Activated CD8-positive, alpha-beta memory T cell treated with anti-CD3 and anti-CD28 coated beads for 24 hours (primary cell): ENCODE data around the gene HSD3B1.

Experiments used
- DNase-seq: peaks from one replicate; pipeline ENCODE4 v3.0.0-alpha.2; 2020

HSD3B1 gene

DNA sequence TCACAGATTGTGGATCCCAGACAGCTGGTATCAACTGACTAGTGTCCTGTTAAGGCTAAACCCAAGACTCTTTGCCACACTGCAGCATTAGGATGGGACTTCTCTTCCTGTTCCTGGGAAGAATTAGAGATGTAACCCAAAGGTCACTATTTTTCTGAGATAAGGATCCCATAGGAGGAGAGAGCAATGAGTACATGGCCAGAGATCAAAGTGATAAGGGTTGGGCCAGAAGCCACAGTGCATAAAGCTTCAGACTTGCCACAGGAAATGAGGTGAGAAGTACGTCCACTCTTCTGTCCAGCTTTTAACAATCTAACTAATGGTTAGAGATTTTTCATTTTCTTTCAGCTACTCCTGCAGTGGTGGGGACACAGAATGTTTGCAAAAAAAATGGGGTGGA, at the start of gene HSD3B1:
HSD3B1 (plus strand) TSS at position 270 of the 400 bp plus-strand sequence. CDS start 267 bp downstream, outside the sequence.
- DNase-seq: no peak

DNA sequence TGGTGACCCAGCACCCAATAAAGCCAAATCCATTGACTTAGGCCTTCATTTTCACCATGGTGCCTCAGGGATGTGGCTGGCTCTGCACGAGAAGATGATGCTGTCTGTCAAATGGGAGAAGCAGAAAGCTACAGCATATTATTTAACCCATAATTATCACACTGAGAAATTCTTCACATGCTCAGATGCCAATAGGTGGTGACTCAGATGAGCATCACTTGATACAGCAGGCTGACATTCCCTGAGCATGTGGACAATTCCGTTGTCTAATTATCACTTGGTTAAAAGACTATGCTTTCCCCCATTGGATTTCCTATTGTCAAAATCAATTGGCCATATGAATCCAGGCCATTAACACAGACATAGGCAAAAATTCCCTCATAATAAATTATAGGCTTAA, 44.0 kb upstream of the HSD3B1 start:
- no peak for DNase-seq

DNA sequence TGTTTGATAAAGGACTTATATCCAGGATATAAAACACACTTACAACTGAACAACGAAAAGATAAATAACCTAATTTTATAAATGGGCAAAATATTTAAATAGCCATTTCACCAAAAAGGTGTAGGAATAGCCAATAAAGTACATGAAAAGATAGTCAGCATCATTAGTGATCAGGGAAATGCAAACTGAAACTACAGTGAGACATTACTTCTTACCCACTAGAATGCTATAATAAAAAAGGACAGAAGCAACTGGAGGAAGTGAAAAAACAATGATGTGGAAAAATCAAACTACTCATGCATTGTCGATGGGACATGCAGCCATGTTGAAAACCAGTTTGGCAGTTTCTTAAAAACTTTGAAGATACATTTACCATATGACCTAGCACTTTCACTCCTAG, 43.4 kb upstream of the HSD3B1 start:
- no peak for DNase-seq

DNA sequence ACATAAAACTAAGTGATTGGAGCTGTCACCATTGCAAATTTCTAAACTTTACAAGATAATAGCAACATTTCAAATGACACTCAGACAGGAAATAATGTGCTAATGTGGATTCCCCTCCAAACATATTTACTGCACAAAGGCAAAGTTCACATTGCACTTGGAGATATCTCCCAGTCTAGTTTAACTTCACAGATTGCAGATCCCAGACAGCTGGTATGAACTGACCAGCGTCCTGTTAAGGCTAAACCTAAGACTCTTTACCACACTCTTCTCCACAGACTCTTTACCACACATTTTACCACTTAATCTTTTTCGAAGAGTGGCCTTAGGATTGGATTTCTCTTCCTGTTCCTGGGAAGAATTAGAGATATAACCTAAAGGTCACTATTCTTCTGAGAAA, 40.6 kb upstream of the HSD3B1 start:
- no peak for DNase-seq

DNA sequence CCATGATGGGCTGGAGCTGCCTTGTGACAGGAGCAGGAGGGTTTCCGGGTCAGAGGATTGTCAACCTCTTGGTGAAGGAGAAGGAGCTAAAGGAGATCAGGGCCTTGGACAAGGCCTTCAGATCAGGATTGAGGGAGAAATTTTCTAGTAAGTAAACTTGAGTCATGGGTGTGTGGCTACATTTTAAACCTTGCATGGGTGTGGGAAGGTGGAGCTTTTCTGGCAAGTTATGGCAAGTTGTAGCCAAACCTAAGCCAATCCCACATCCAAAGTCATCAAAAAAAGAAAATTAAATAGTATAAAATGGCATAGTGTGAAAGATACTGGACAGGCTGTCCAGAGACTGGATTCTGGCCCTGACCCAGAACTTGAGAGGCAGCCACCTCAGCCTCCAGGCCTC, 39.8 kb upstream of the HSD3B1 start:
- no peak for DNase-seq

DNA sequence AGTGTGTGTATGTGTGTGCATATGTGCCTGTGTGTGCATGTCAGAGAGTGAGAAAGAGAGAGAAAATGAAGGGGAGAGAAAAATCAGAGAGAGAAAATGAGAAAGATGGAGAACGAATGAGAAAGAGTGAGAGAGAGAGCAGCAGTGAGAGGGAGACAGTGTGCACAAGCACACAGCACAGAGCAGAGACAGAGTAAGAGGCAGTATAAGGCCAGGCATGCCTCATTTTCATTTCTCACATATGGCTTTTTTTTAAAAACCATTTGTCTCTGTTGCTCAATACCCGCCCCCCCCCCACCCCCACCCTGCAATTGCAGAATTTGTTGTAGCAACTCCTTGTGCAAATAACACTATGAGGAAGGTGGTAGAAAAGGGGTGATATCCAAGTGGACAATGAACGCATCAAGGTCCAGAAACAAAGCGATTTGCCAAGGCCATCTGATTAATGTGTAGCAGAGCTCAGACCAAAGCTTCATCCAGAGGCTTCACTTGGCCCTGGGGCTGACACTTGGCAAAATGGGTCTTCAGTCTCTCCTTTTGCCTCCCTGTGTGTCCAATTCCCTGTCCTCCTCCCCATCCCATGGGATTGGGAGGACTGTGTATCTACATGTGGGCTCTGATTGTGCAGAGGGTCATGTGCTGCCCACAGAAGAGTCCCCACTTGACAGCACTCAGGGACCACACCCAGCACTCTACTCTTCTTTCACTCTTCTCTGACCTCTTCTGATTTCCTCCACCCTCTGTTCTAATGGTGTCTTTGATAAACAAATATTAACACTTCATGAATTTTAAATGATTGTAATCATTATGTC, 38.9 kb upstream of the HSD3B1 start:
- DNase-seq: no peak

- DNase-seq: no peak
These were observed 37.3 kb upstream of the HSD3B1 start for GRCh38 chr1:119469741-119470140.

GRCh38 chr1:119470377-119470776, 36.6 kb upstream of the HSD3B1 start:
- no peak for DNase-seq

DNA sequence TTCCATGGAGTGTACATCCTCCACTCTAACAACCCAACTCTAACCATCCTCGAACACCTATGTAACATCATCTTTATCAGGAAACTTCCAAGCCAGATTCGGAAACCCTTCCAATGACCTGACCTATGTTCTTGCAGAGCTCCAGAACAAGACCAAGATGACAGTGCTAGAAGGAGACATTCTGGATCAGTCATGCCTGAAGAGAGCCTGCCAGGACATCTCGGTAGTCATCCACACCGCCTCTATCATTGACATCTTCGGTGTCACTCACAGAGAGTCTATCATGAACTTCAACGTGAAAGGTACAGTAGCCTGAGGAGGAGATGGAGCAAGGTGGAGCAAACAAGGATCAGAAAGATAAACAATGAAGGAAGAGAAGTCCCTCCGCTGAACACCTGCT, 36.1 kb upstream of the HSD3B1 start:
- no peak for DNase-seq

DNA sequence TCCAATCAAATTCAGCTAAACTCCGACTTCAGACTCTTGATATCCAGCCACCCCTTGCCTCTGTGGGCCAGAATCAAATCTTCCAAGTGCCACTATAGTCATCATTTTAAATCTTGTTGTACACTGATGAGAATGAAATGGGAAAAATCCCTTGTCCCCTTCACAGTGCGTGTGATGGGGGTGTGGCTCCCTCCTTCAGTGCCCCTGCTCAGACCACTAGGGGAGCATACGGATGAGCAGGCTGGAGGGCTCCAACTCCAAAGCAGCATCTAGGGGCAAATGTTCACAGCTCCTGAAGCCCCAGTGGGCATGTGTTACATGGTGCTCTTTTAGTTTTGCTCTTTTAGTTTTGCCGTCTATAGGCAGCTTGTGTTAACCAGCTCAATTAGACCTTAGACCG, 35.4 kb upstream of the HSD3B1 start:
- no peak for DNase-seq

DNA sequence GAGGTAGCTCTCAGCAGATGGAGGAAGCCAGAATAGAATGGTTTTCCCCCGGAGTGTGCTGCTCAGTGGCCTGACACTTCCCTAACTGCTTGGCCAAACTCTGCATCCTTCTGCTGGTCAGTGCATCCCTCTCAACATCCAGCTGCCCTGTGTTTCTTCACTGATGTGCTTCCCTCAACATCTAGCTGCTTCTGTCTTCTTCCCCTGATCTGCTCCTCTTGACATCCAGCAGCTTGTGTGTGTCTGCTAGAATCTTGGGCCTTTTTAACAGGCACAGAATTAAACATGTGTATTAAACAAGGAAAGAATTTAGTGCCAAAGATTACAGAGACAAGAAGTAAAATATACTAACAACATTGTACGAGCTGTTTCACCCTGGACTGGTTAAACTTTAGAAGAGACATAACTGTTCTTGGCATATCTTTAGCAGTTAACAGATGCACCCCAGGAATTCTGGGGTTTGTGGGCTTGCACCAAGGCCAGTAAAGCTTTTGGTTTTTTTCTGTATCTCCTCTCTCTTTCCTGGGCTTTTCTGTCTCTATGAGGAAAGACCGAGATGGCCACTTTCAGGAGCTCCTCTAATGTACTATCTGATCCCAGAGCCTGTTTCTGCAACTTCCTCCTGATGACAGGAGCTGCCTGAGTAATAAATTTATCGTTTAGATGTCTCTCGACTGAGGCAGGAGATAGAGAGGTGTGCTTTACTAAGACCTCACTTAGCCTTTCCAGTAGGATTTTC, 34.8 kb upstream of the HSD3B1 start:
- DNase-seq: no peak

- no peak for DNase-seq
These were observed 34.2 kb upstream of the HSD3B1 start for GRCh38 chr1:119472819-119473175.

GRCh38 chr1:119475866-119476439, 31.1 kb upstream of the HSD3B1 start:
- DNase-seq: no peak

DNA sequence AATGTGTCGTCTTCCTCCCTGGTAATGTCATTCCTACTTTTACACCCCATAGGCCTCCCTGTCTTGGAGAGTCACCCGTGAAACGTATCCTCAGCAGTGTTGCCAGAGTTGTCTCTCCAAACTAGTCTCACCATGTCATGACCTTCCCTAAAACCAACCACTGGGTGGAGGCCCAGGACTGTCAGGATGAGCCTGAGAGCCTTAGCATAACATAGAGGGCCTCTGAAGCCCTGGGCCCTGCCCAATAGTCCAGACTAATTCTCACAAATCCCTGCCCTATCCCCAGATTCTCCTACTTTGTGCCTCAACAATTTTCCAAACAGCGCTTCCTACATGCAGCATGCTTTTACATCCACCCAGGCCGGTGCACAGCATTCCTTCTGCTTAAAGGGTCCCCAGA, 29.3 kb upstream of the HSD3B1 start:
- no peak for DNase-seq

DNA sequence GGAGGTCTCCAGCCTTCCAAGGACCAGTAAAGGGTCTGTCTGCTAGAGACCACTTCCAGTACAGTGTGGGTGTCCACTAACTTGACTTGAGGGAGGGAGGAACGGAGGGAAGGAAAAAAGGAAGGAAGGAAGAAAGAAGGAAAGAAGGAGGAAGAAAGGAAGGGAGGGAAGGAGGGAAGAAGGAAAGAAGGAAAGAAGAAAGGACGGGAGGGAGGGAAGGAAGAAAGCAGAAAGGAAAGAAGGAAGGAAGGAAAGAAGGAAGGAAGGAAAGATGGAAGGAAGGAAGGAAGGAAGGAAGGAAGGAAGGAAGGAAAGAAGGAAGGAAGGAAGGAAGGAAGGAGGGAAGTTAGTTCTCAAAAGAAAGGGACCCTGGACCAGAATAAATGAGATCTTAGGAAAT, 26.8 kb upstream of the HSD3B1 start:
- no peak for DNase-seq

DNA sequence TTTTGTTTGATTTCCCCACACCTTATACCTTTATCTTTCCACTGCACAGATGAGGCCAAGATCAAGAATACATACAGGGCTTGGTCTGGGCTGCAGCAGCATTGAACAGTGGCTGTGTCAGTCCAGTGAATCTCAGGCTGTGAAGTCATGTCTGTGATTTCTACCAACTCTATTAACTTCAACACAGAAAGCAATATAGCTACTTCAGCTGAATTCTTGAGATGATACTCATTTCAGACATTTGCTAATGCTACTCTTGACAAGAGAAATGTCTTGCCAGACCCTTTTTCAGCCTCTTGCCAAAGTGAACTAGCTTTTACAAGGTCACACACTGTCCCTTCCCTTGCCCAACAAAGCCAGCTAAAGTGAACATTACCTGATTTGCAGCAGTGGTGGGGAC, 25.1 kb upstream of the HSD3B1 start:
- no peak for DNase-seq

- no peak for DNase-seq
These were observed 24.2 kb upstream of the HSD3B1 start for GRCh38 chr1:119482517-119483425.

DNA sequence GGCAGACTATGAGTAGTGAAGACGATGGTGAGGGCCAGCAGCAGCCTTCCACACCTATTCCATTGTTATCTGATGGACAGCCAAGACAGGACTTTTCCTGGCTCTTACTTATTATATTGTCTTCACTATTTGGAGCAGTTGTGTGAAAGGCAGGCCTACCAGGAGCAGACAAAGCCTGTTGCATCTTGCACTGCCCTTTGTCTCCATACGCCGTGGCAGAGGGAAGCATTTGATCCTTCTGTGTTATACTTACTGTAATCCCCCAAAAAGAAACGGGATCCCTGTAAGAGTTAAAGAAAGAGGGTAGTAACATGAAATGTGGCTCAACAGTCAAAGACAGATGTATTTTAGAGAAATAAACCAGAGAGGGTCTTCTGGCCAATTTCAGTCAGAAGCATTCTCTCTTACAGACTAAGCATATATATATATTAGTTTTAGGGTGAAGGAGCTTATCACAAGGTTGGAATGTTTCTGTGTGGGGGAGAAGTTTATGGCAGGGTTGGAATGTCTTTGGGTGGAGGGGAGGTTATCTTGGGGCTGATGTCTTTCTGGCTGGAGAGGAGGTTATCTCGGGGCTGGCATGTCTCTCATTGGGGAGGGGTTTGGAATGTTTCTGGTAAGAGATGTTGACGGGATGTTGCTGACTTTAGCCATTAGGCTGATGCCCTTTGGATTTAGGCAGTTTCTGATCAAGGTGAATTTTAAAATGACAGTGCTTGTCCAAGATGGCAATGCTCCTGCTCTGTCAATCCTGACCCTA, 23.4 kb upstream of the HSD3B1 start:
- DNase-seq: no peak

DNA sequence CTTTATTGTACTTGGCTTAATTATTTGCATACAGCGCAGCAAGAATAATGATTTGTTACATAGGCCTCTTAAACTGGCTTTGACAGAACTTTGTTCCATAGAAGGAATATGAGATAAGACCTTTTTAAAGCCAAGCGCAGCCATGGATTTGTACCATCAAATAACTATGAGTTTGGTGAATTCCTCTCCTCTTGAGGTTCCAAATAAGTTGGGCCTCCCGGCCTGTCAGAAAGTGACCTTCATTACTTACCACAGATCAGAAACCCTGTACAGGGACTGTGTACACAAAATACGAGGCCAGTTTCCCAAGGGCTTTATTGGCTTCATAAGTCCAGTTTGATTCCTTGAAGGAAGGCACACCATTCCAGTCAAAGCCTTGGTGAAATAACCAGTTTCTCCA, 21.8 kb upstream of the HSD3B1 start:
- DNase-seq: no peak

- no peak for DNase-seq
These were observed 18.8 kb upstream of the HSD3B1 start for GRCh38 chr1:119488216-119488615.

- no peak for DNase-seq
These were observed 17.8 kb upstream of the HSD3B1 start for GRCh38 chr1:119489201-119489600.

GRCh38 chr1:119490925-119491324, 16.1 kb upstream of the HSD3B1 start:
- DNase-seq: no peak
